ENCODE results near the gene NUMBL.
A peak's percentile ranks its signal among the peaks of the same experiment; 100 is the strongest.

The NUMBL gene

GRCh38 chr19:40646743-40647254, 43.7 kb downstream of the NUMBL start:
- Histone ChIP-seq H3K27me3 (ENCODE audit: insufficient read depth, low read length) (no peaks in the 10 kb centered on the region), H3K27ac (ENCODE audit: low read depth, low read length) (peak overlapping the region; percentile 90), H3K36me3 (ENCODE audit: insufficient read depth, low read length) (no peaks in the 10 kb centered on the region), H2AFZ (ENCODE audit: low read length, unreplicated experiment) (peak overlapping the region; percentile 20), H3K79me2 (ENCODE audit: control insufficient read depth, insufficient read depth, low read length, unreplicated experiment) (no peaks in the 10 kb centered on the region), H3K4me1 (ENCODE audit: control insufficient read depth, insufficient read depth, low read length, unreplicated experiment) (peaks cover 15% of the 10 kb centered on the region), H3K4me3 (ENCODE audit: low read depth, low read length) (peak overlapping the region; percentile 65)

- H3K4me1 ChIP-seq (ENCODE audit: control insufficient read depth, insufficient read depth, low read length, unreplicated experiment) = peaks cover 17% of the 10 kb centered on the region
- H3K79me2 ChIP-seq (ENCODE audit: control insufficient read depth, insufficient read depth, low read length, unreplicated experiment) = no peaks in the 10 kb centered on the region
- no peak overlapping the region for H3K4me3 ChIP-seq (ENCODE audit: low read depth, low read length)
- H3K27me3 ChIP-seq (ENCODE audit: insufficient read depth, low read length) = no peaks in the 10 kb centered on the region
- no peak overlapping the region for H2AFZ ChIP-seq (ENCODE audit: low read length, unreplicated experiment)
- no peak overlapping the region for H3K27ac ChIP-seq (ENCODE audit: low read depth, low read length)
- H3K36me3 ChIP-seq (ENCODE audit: insufficient read depth, low read length) = no peaks in the 10 kb centered on the region
Observed at GRCh38 chr19:40642757-40643305, 47.6 kb downstream of the NUMBL start.

- Histone ChIP-seq H3K36me3 (ENCODE audit: insufficient read depth, low read length) (no peaks in the 10 kb centered on the region), H3K27me3 (ENCODE audit: insufficient read depth, low read length) (no peaks in the 10 kb centered on the region), H2AFZ (ENCODE audit: low read length, unreplicated experiment) (no peak overlapping the region), H3K4me3 (ENCODE audit: low read depth, low read length) (no peak overlapping the region), H3K79me2 (ENCODE audit: control insufficient read depth, insufficient read depth, low read length, unreplicated experiment) (no peaks in the 10 kb centered on the region), H3K27ac (ENCODE audit: low read depth, low read length) (no peak overlapping the region), H3K4me1 (ENCODE audit: control insufficient read depth, insufficient read depth, low read length, unreplicated experiment) (peaks cover 17% of the 10 kb centered on the region)
Observed at GRCh38 chr19:40642051-40642706, 48.3 kb downstream of the NUMBL start.

- peaks cover 12% of the 10 kb centered on the region for H3K4me1 ChIP-seq (ENCODE audit: control insufficient read depth, insufficient read depth, low read length, unreplicated experiment)
Observed at GRCh38 chr19:40641281-40641680, 49.2 kb downstream of the NUMBL start.

GRCh38 chr19:40640744-40641143, 49.7 kb downstream of the NUMBL start:
- Histone ChIP-seq H2AFZ (ENCODE audit: low read length, unreplicated experiment) (no peak overlapping the region), H3K4me3 (ENCODE audit: low read depth, low read length) (0 out of 2 replicates have a peak overlapping the region, but pooled peaks have one; percentile 21), H3K27ac (ENCODE audit: low read depth, low read length) (peak overlapping the region; percentile 47; the same call in 1 of the 2 replicates), H3K79me2 (ENCODE audit: control insufficient read depth, insufficient read depth, low read length, unreplicated experiment) (no peaks in the 10 kb centered on the region), H3K27me3 (ENCODE audit: insufficient read depth, low read length) (no peaks in the 10 kb centered on the region), H3K4me1 (ENCODE audit: control insufficient read depth, insufficient read depth, low read length, unreplicated experiment) (peaks cover 12% of the 10 kb centered on the region), H3K36me3 (ENCODE audit: insufficient read depth, low read length) (no peaks in the 10 kb centered on the region)

More at GRCh38 chr19:40641281-40641680, 49.2 kb downstream of the NUMBL start:
- H3K27ac ChIP-seq (ENCODE audit: low read depth, low read length) = peak overlapping the region; percentile 47
- H3K79me2 ChIP-seq (ENCODE audit: control insufficient read depth, insufficient read depth, low read length, unreplicated experiment) = no peaks in the 10 kb centered on the region
- no peak overlapping the region for H3K4me3 ChIP-seq (ENCODE audit: low read depth, low read length)
- H2AFZ ChIP-seq (ENCODE audit: low read length, unreplicated experiment) = no peak overlapping the region
- H3K27me3 ChIP-seq (ENCODE audit: insufficient read depth, low read length) = no peaks in the 10 kb centered on the region
- H3K36me3 ChIP-seq (ENCODE audit: insufficient read depth, low read length) = no peaks in the 10 kb centered on the region

- no peak overlapping the region for H3K4me3 ChIP-seq (ENCODE audit: low read depth, low read length)
- no peaks in the 10 kb centered on the region for H3K27me3 ChIP-seq (ENCODE audit: insufficient read depth, low read length)
- no peaks in the 10 kb centered on the region for H3K79me2 ChIP-seq (ENCODE audit: control insufficient read depth, insufficient read depth, low read length, unreplicated experiment)
- H3K36me3 ChIP-seq (ENCODE audit: insufficient read depth, low read length) = no peaks in the 10 kb centered on the region
- no peak overlapping the region for H3K27ac ChIP-seq (ENCODE audit: low read depth, low read length)
- H2AFZ ChIP-seq (ENCODE audit: low read length, unreplicated experiment) = no peak overlapping the region
- H3K4me1 ChIP-seq (ENCODE audit: control insufficient read depth, insufficient read depth, low read length, unreplicated experiment) = peaks cover 12% of the 10 kb centered on the region
Observed at GRCh38 chr19:40639638-40639982, 50.8 kb downstream of the NUMBL start.

GRCh38 chr19:40638327-40638726, 52.1 kb downstream of the NUMBL start:
- H2AFZ ChIP-seq (ENCODE audit: low read length, unreplicated experiment) = no peak overlapping the region
- peaks cover 16% of the 10 kb centered on the region for H3K4me1 ChIP-seq (ENCODE audit: control insufficient read depth, insufficient read depth, low read length, unreplicated experiment)
- H3K27me3 ChIP-seq (ENCODE audit: insufficient read depth, low read length) = no peaks in the 10 kb centered on the region
- no peak overlapping the region for H3K4me3 ChIP-seq (ENCODE audit: low read depth, low read length)
- no peak overlapping the region for H3K27ac ChIP-seq (ENCODE audit: low read depth, low read length)
- no peaks in the 10 kb centered on the region for H3K79me2 ChIP-seq (ENCODE audit: control insufficient read depth, insufficient read depth, low read length, unreplicated experiment)
- no peaks in the 10 kb centered on the region for H3K36me3 ChIP-seq (ENCODE audit: insufficient read depth, low read length)

GRCh38 chr19:40633207-40633606, 57.2 kb downstream of the NUMBL start:
- H3K4me1 ChIP-seq (ENCODE audit: control insufficient read depth, insufficient read depth, low read length, unreplicated experiment) = peaks cover 7% of the 10 kb centered on the region
- H3K27ac ChIP-seq (ENCODE audit: low read depth, low read length) = no peak overlapping the region
- H2AFZ ChIP-seq (ENCODE audit: low read length, unreplicated experiment) = no peak overlapping the region
- H3K79me2 ChIP-seq (ENCODE audit: control insufficient read depth, insufficient read depth, low read length, unreplicated experiment) = no peaks in the 10 kb centered on the region
- H3K27me3 ChIP-seq (ENCODE audit: insufficient read depth, low read length) = no peaks in the 10 kb centered on the region
- no peak overlapping the region for H3K4me3 ChIP-seq (ENCODE audit: low read depth, low read length)
- no peaks in the 10 kb centered on the region for H3K36me3 ChIP-seq (ENCODE audit: insufficient read depth, low read length)

GRCh38 chr19:40632311-40633036, 58.0 kb downstream of the NUMBL start:
- Histone ChIP-seq H3K4me3 (ENCODE audit: low read depth, low read length) (no peak overlapping the region), H3K27me3 (ENCODE audit: insufficient read depth, low read length) (no peaks in the 10 kb centered on the region), H3K27ac (ENCODE audit: low read depth, low read length) (no peak overlapping the region), H3K79me2 (ENCODE audit: control insufficient read depth, insufficient read depth, low read length, unreplicated experiment) (no peaks in the 10 kb centered on the region), H2AFZ (ENCODE audit: low read length, unreplicated experiment) (no peak overlapping the region), H3K36me3 (ENCODE audit: insufficient read depth, low read length) (no peaks in the 10 kb centered on the region), H3K4me1 (ENCODE audit: control insufficient read depth, insufficient read depth, low read length, unreplicated experiment) (peaks cover 7% of the 10 kb centered on the region)

- H3K4me3 ChIP-seq (ENCODE audit: low read depth, low read length) = no peak overlapping the region
- peaks cover 7% of the 10 kb centered on the region for H3K4me1 ChIP-seq (ENCODE audit: control insufficient read depth, insufficient read depth, low read length, unreplicated experiment)
- no peaks in the 10 kb centered on the region for H3K36me3 ChIP-seq (ENCODE audit: insufficient read depth, low read length)
- no peaks in the 10 kb centered on the region for H3K79me2 ChIP-seq (ENCODE audit: control insufficient read depth, insufficient read depth, low read length, unreplicated experiment)
- no peak overlapping the region for H3K27ac ChIP-seq (ENCODE audit: low read depth, low read length)
- H2AFZ ChIP-seq (ENCODE audit: low read length, unreplicated experiment) = no peak overlapping the region
- no peaks in the 10 kb centered on the region for H3K27me3 ChIP-seq (ENCODE audit: insufficient read depth, low read length)
Observed at GRCh38 chr19:40630571-40631160, 59.8 kb downstream of the NUMBL start.
